Activated effector memory CD4-positive, alpha-beta T cell treated with Interleukin-2 at 50 U/mL for 16 hours (primary cell): Measurements from ENCODE around the gene RAB8B.

Experiments used
- DNase-seq: peaks from one replicate; pipeline ENCODE4 v3.0.0-alpha.2; 2020

RAB8B gene

GRCh38 chr15:63238796-63239195 is 49.4 kb downstream of the RAB8B start:
- DNase-seq, result no peak

DNA sequence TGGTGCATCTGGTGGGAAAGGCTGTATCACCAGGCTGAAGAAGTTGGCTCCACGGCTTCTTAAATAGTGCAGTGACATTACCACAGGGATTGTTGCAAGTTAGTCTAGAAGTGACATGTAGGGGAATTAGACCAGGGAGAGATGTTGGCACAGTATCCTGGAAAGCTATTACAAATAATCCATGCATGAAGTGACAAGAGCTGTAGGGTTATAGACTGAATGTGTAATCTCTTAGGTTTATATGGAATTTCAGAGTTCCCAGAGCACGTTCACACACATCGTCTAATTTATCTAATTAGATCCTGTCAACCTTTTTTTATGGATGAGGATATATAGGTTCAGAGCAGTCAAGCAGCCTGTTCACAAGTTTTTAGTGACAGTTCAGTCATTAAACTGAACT is 50.7 kb downstream of the RAB8B start:
- no peak for DNase-seq

GRCh38 chr15:63241316-63241715 is 51.9 kb downstream of the RAB8B start:
- no peak for DNase-seq

- DNase-seq, result no peak
Observed at GRCh38 chr15:63243101-63243500, 53.7 kb downstream of the RAB8B start.

DNA sequence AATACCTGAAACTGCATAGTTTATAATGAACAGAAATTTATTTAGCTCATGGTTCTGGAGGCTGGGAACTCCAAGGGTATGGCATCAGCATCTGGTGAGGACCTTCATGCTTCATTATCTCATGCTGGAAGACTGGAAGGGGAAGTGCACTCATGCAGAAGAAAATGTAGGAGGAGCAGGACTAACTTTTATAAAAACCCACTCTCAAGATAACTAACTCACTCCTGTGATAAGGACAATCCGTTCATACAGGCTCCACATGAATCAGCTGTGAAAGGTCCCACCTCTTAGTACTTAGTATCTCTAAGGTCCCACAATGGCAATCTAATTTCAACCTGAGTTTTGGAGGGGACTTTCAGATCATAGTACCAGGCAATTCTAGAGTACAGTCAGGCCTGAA is 54.4 kb downstream of the RAB8B start:
- no peak for DNase-seq

DNA sequence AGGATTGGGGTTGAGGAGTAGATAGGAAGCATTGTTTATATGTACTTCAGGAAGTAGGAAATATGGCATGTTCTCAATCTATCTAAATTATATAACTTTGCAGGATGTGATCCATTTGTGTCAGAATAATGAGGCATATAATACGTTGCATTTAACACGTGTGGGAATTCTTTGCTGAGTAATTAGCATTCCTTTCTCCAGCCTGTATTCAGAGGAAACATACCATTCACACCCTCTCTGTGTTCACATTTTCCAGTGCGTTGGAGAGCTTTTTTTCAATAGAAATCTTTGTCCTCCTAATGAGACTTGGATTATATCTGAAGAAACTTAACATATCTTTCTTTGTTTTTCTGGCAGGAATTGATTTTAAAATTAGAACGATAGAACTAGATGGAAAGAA is 55.0 kb downstream of the RAB8B start:
- DNase-seq, result no peak

DNA sequence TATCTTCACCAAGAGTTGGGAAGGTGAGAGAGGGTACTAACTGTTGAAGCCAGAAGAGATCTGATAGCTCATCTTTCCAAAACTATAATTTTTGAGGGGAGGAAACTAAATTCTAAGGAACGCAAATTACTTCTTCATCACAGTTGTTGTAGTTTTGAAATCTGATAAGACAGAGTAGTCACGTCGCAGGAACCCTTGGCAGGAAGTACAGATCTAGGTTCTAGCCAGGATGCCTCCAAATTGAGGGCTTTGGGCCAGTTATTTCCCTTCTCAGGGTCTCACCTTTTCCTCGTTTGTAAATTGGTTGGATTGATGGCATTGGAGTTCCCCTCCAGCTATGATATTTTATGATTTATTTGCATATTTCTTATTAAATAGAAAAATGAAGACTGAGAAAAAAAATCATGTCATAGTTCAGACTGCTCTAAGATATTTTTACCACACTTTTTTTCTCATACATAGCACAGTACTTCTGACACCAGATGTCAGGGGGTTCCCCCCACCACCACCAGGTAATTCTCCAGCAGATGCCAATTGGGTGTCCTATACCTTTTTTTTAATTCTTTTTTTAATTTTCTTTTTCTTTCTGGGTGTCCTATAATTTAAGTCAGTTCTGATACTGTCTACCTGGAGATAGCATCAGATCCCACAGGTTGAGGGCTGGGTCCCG is 55.7 kb downstream of the RAB8B start:
- no peak for DNase-seq

DNA sequence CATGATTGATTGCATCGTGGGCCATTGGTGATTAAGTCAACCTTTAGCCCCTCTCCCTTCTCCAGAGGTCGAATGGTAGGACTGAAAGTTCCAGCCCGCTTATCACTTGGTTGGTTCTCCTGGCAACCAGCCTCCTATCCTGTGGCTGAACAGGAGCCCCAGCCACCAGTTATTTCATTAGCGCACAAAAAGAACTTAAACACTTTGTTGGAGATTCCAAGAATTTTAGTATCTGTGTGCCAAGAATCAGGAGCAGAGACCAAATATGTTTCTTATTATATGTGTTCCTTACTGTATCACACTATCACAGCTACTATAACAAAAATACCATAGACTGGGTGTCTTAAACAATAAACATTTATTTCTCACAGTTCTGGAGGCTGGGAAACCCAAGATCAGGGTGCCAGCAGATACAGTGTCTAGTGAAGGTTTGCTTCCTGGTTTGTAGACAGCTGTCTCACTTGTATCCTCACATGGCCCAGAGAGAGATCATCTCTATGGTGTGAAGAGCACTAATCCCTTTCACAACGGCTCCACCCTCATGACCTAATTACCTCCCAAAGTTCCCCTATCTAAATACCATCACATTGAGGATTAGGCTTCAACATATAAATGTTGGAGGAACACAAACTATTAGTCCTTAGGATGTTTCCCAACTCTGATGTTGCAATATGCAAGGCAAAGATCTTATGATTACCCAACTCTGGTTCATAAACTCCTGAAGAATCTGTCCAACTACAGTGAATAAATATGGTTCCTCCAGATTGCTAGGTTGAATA is 57.5 kb downstream of the RAB8B start:
- no peak for DNase-seq

DNA sequence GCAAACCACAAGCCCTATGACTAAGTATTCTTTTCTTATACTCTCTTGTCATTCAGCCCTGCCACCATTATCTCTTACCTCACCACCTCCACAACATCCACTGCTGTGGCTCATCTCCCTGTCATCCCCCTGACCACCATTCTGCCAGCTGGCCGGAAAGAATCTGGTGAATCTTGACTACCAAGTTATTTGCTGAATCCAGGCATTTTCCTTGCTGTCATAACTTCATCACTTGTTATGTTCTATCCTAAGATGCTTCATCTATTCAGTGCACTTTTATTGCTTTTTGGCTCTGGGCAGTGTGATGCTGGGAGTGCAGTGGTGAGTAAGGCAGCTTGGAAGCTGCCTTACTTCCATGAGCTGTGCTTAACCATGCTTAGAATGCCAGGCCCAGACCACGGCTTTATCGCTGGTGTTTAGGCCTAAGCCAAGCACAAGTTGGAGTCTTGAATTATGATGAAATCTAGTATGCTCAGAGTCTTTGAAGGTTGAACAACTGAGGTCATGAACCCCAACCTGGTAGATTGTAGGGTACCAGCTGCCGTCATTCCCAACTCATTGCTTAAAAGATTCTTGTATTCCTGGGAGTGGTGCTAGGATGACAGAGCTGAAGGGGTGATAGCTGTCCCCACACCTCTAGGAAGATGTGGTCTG is 61.0 kb downstream of the RAB8B start:
- DNase-seq, result no peak

DNA sequence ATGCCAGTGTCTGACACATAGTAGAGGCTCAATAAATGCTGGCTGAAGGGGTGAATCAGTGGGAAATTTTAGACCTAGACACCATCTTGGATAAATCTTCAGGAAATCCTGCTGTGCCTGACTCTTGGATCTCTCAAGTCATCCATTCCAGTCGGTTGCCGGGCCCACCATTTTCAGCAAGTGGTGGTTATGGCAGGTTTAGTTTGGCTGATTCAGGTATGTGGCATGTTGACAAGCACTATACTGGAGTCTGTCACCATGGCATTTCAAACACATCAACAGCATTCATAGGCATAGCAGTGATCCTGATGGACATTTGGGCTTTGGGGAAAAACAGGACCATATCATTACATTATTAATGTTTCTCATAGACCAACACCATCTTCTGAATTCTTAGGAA is 62.3 kb downstream of the RAB8B start:
- no peak for DNase-seq

- no peak for DNase-seq
Observed at GRCh38 chr15:63252292-63252691, 62.9 kb downstream of the RAB8B start.

- DNase-seq, result no peak
Observed at GRCh38 chr15:63254991-63255390, 65.6 kb downstream of the RAB8B start.

DNA sequence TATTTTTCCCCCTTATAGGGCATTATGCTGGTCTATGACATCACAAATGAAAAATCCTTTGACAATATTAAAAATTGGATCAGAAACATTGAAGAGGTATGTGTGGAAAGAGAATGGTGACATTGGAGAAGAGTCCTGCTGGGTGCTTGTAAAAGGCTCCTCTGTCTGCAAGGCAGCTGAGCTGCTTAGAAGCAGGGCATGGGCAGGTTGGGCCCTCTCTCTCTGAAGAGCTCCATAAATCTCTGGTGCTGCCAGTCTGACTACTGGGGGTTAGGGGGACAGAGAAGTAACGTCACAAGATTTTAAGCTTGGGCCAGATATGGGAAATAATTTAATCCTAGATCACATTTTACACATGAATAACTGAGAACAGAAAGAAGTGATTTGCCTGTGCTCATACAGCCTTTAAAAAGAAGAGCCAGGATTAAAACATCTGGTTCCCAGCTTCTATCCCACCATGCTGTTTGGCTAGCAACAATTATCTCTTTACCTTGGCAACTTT is 66.1 kb downstream of the RAB8B start:
- no peak for DNase-seq

- no peak for DNase-seq
Observed at GRCh38 chr15:63256433-63257274, 67.2 kb downstream of the RAB8B start.

GRCh38 chr15:63258658-63259057 is 69.3 kb downstream of the RAB8B start:
- no peak for DNase-seq

DNA sequence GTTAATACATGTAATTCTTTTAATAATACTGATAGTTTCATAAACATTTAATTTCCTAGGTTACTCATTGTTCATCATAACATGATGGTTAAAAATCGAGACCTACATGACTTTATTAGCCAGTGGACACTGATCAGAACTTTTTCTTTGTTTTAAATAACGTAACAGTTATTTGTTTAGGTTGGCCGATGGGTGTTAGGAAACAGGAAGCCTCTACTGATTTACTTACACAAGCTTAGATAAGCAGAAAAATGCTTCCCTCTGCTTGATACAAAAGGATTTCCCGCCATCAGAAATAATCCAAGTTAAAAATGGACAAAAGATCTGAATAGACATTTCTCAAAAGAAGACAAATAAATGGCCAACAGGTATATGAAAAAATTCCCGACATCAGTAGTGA is 71.4 kb downstream of the RAB8B start:
- no peak for DNase-seq

DNA sequence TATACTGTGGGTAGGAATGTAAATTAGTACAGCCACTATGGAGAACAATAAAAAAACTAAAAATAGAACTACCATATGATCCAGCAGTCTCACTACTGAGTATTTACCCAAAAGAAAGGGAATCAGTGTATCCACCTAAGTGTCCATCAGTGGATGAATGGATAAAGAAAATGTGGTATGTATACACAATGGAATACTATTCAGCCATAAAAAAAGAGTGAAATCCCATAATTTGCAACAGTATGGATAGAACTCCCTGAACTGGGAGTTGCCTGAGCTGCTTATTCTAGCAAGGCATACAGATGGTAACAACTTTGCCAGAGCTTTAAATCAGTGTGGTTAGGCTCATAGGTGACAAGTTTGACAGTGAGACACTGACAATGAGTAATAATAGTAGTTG is 71.9 kb downstream of the RAB8B start:
- DNase-seq, result no peak

DNA sequence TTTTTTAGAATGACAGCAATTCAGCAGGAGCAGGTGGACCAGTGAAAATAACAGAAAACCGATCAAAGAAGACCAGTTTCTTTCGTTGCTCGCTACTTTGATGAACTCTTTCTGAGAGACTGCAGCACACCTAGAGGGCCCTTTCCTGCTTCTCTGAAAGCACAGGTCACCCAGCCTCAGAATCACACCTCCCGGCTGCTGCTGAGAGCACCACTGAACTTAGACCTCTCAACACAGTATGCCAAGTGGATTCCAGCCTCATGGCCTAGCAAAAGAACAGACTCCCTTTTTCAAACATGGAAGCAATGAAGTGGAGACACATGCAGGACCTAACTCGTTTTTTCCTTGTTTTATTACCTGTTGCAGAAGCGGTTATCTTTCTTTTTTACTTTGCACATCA is 74.1 kb downstream of the RAB8B start:
- no peak for DNase-seq

DNA sequence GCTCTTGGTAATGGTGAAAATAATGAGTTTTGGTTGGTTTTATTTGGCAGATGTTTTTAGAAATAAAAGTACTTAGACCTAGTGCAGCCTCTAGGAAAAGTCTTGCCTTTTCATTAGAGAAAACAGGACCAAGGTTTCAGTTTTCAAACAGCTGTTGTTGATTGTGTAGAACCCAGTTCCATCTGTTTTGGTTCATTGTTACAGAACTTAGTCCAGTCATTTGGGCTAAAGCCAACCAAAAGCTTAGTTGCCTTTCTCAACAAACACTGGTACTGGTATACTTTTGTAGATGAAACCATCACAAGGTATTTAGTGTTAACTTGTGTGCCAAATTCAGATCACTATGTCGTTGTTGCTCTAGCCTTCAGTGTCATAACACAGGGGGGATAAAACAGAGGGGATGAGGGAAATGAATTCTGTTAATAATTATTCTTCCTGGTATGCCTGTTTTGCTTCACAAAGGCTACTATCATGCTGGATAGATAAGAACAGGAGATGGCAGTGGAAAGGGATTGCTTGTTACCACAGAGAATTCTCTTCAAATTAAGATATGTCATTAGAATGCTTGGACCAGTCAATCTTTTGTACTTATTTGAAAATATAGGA is 75.4 kb downstream of the RAB8B start:
- DNase-seq, result no peak

DNA sequence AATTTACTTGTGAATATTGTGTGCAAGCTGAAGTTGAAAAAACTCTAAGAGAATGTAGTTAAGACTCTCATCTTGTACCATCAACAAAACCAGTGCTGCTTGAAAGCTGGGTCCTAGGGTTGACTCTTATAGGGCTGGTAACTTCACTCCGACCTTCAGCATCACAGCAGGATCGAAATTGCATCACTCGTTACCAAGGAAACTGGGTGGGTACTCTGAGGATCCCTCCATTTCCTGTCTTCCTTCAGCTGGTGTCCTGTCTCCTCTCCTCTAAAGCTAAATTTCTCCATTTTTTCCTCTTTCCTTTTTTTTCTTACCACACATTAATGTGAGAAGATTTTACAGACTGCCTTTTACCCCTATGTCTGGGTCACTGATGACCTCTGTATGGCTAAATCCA is 85.0 kb downstream of the RAB8B start:
- DNase-seq, result no peak

- DNase-seq, result no peak
Observed at GRCh38 chr15:63276342-63277037, 87.1 kb downstream of the RAB8B start.
